ENCODE measurements around the gene CCDC107.

The CCDC107 gene

GRCh38 chr9:35698231-35698630 lies 40.1 kb downstream of the CCDC107 start:
- TF ChIP-seq, protein P1, sequence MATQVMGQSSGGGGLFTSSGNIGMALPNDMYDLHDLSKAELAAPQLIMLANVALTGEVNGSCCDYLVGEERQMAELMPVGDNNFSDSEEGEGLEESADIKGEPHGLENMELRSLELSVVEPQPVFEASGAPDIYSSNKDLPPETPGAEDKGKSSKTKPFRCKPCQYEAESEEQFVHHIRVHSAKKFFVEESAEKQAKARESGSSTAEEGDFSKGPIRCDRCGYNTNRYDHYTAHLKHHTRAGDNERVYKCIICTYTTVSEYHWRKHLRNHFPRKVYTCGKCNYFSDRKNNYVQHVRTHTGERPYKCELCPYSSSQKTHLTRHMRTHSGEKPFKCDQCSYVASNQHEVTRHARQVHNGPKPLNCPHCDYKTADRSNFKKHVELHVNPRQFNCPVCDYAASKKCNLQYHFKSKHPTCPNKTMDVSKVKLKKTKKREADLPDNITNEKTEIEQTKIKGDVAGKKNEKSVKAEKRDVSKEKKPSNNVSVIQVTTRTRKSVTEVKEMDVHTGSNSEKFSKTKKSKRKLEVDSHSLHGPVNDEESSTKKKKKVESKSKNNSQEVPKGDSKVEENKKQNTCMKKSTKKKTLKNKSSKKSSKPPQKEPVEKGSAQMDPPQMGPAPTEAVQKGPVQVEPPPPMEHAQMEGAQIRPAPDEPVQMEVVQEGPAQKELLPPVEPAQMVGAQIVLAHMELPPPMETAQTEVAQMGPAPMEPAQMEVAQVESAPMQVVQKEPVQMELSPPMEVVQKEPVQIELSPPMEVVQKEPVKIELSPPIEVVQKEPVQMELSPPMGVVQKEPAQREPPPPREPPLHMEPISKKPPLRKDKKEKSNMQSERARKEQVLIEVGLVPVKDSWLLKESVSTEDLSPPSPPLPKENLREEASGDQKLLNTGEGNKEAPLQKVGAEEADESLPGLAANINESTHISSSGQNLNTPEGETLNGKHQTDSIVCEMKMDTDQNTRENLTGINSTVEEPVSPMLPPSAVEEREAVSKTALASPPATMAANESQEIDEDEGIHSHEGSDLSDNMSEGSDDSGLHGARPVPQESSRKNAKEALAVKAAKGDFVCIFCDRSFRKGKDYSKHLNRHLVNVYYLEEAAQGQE (IDR thresholded peaks at IDR 0.05; ENCODE audit: insufficient read depth in 1 of 2, low read depth in 2 of 2, low read length in 2 of 2): no peak
- TF ChIP-seq FOXP2 (optimal IDR thresholded peaks at IDR 0.05; ENCODE audit: borderline replicate concordance, extremely low read depth, extremely low read length, insufficient read depth): no peak
- TF ChIP-seq TAF1 (IDR thresholded peaks at IDR 0.05; ENCODE audit: borderline replicate concordance, insufficient read depth, low read length): no peak
- no peak for TF ChIP-seq SIN3A (IDR thresholded peaks at IDR 0.05; ENCODE audit: borderline replicate concordance, insufficient read depth, low read length)
- no peak for TF ChIP-seq POLR2AphosphoS5 (IDR thresholded peaks at IDR 0.05; ENCODE audit: low read depth, low read length)

- TF ChIP-seq, protein P1 (IDR thresholded peaks at IDR 0.05; ENCODE audit: insufficient read depth in 1 of 2, low read depth in 2 of 2, low read length in 2 of 2): no peak
- TF ChIP-seq TAF1 (IDR thresholded peaks at IDR 0.05; ENCODE audit: borderline replicate concordance, insufficient read depth, low read length) (no peak), POLR2AphosphoS5 (IDR thresholded peaks at IDR 0.05; ENCODE audit: low read depth, low read length) (no peak), FOXP2 (optimal IDR thresholded peaks at IDR 0.05; ENCODE audit: borderline replicate concordance, extremely low read depth, extremely low read length, insufficient read depth) (no peak), SIN3A (IDR thresholded peaks at IDR 0.05; ENCODE audit: borderline replicate concordance, insufficient read depth, low read length) (no peak)
Observed at GRCh38 chr9:35700031-35700430, 41.9 kb downstream of the CCDC107 start.

DNA sequence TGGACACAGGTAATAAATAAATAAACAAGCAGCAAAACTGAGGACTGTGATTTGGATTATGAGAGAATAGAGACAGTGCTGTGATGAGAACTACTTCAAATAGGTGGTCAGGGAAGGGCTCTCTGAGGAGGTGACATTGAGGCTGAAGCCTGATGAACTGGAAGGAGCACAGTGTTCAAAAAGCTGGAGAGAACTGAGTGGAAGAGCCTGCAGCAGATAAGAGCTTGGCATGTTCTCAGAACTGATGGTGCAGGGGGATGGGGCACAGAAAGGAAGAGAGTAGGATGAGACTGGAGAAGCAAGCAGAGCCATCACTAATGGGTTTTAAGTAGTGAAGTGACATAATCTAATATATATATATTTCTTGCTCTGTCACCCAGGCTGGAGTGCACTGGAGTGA lies 42.9 kb downstream of the CCDC107 start:
- TF ChIP-seq POLR2AphosphoS5 (IDR thresholded peaks at IDR 0.05; ENCODE audit: low read depth, low read length): no peak
- TF ChIP-seq TAF1 (IDR thresholded peaks at IDR 0.05; ENCODE audit: borderline replicate concordance, insufficient read depth, low read length): no peak
- TF ChIP-seq, protein P1 (IDR thresholded peaks at IDR 0.05; ENCODE audit: insufficient read depth in 1 of 2, low read depth in 2 of 2, low read length in 2 of 2): no peak
- no peak for TF ChIP-seq SIN3A (IDR thresholded peaks at IDR 0.05; ENCODE audit: borderline replicate concordance, insufficient read depth, low read length)
- no peak for TF ChIP-seq FOXP2 (optimal IDR thresholded peaks at IDR 0.05; ENCODE audit: borderline replicate concordance, extremely low read depth, extremely low read length, insufficient read depth)

GRCh38 chr9:35702696-35703095 lies 44.6 kb downstream of the CCDC107 start:
- TF ChIP-seq TAF1 (IDR thresholded peaks at IDR 0.05; ENCODE audit: borderline replicate concordance, insufficient read depth, low read length): no peak
- TF ChIP-seq, protein P1 (IDR thresholded peaks at IDR 0.05; ENCODE audit: insufficient read depth in 1 of 2, low read depth in 2 of 2, low read length in 2 of 2): no peak
- TF ChIP-seq SIN3A (IDR thresholded peaks at IDR 0.05; ENCODE audit: borderline replicate concordance, insufficient read depth, low read length): no peak
- TF ChIP-seq POLR2AphosphoS5 (IDR thresholded peaks at IDR 0.05; ENCODE audit: low read depth, low read length): no peak
- TF ChIP-seq FOXP2 (optimal IDR thresholded peaks at IDR 0.05; ENCODE audit: borderline replicate concordance, extremely low read depth, extremely low read length, insufficient read depth): no peak

Measured in PFSK-1 (cell line).